Hindlimb muscle (tissue), 1 donor: ENCODE measurements around the gene SLIT3. TPM values are rescaled to one million over a fixed set of nuclear protein-coding genes. Genes with fewer than 3 reads are reported as not detected.

Experiments used
- DNase-seq: peaks from one replicate; pipeline ENCODE4 v3.0.0-alpha.2; 2013
- polyA plus RNA-seq: library from polyadenylated mRNA; unstranded; fragments of 120-200 nt; gene quantifications from one replicate; pipeline ENCODE4 v1.2.1, GENCODE V29; 2013; ENCODE audit not compliant: insufficient read length

The SLIT3 gene
- polyA plus RNA-seq, 1 donor = 7.5 TPM

GRCh38 chr5:168917947-168918600, 382.9 kb downstream of the SLIT3 start:
- no peak for DNase-seq

- DNase-seq = no peak
Observed at GRCh38 chr5:168916852-168917251, 384.1 kb downstream of the SLIT3 start.

- DNase-seq = no peak
Observed at GRCh38 chr5:168916266-168916665, 384.7 kb downstream of the SLIT3 start.

- DNase-seq = no peak
Observed at GRCh38 chr5:168914491-168914890, 386.4 kb downstream of the SLIT3 start.

GRCh38 chr5:168910874-168911273, 390.1 kb downstream of the SLIT3 start:
- DNase-seq = no peak

GRCh38 chr5:168908207-168908606, 392.7 kb downstream of the SLIT3 start:
- no peak for DNase-seq

GRCh38 chr5:168903061-168903460, 397.9 kb downstream of the SLIT3 start:
- no peak for DNase-seq

- no peak for DNase-seq
Observed at GRCh38 chr5:168899673-168900072, 401.3 kb downstream of the SLIT3 start.

- no peak for DNase-seq
Observed at GRCh38 chr5:168899264-168899663, 401.7 kb downstream of the SLIT3 start.

GRCh38 chr5:168898247-168898911, 402.6 kb downstream of the SLIT3 start:
- DNase-seq = no peak

GRCh38 chr5:168897387-168898122, 403.4 kb downstream of the SLIT3 start:
- DNase-seq = no peak

- DNase-seq = no peak
Observed at GRCh38 chr5:168895295-168896071, 405.5 kb downstream of the SLIT3 start.

- no peak for DNase-seq
Observed at GRCh38 chr5:168893283-168893682, 407.7 kb downstream of the SLIT3 start.

- no peak for DNase-seq
Observed at GRCh38 chr5:168892618-168893186, 408.2 kb downstream of the SLIT3 start.

GRCh38 chr5:168890816-168891812, 409.8 kb downstream of the SLIT3 start:
- no peak for DNase-seq

GRCh38 chr5:168889039-168889438, 411.9 kb downstream of the SLIT3 start:
- no peak for DNase-seq

- DNase-seq = no peak
Observed at GRCh38 chr5:168887931-168888330, 413.0 kb downstream of the SLIT3 start.

GRCh38 chr5:168886157-168886556, 414.8 kb downstream of the SLIT3 start:
- DNase-seq = no peak

GRCh38 chr5:168885324-168886120, 415.4 kb downstream of the SLIT3 start:
- no peak for DNase-seq

GRCh38 chr5:168883991-168884390, 416.9 kb downstream of the SLIT3 start:
- DNase-seq = no peak
